NB4 (cell line): ENCODE data around the gene CHPF.

Source experiments
- MYC ChIP-seq: IDR thresholded peaks from 2 replicates; pipeline ENCODE4 v1.6.1; 2011; ENCODE audit warnings: low read depth, low read length
- POLR2A ChIP-seq: IDR thresholded peaks from 2 replicates; pipeline ENCODE4 v1.6.1; 2011; ENCODE audit warnings: mild to moderate bottlenecking; ENCODE audit not compliant: insufficient read length; ENCODE audit errors: extremely low read depth
- TF ChIP-seq, protein P1 (sequence below): IDR thresholded peaks from one replicate; pipeline ENCODE4 v1.5.1; 2012; ENCODE audit warnings: low read depth, low read length

DNA sequence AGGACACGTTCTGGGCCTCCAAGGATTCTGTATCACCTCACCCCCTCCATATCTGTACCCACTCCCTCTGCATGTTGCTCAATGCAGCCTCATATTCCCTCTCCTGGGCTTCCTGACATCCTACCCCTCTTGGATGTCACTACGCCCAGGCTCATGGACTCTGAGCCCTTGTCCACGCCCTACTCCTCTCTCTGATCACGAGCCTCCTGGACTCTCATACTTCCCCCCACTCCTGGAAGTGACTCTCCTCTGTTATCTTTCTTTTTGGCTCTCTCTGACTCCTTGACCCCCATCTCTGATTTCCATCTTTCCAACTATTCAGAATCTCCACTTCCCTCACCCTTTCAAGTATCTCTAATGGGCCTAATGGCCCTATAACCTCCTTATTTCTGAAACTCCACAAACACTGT lies 2.3 kb upstream of the CHPF start:
- TF ChIP-seq, protein P1, sequence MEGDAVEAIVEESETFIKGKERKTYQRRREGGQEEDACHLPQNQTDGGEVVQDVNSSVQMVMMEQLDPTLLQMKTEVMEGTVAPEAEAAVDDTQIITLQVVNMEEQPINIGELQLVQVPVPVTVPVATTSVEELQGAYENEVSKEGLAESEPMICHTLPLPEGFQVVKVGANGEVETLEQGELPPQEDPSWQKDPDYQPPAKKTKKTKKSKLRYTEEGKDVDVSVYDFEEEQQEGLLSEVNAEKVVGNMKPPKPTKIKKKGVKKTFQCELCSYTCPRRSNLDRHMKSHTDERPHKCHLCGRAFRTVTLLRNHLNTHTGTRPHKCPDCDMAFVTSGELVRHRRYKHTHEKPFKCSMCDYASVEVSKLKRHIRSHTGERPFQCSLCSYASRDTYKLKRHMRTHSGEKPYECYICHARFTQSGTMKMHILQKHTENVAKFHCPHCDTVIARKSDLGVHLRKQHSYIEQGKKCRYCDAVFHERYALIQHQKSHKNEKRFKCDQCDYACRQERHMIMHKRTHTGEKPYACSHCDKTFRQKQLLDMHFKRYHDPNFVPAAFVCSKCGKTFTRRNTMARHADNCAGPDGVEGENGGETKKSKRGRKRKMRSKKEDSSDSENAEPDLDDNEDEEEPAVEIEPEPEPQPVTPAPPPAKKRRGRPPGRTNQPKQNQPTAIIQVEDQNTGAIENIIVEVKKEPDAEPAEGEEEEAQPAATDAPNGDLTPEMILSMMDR = no peak
- TF ChIP-seq POLR2A (no peak), MYC (no peak)
